ENCODE data around the gene PDIK1L. TPM values are rescaled to one million over a fixed set of nuclear protein-coding genes. Genes with fewer than 3 reads are reported as not detected.

Gene PDIK1L
- total RNA-seq: 3.6 and 6.1 TPM in 2 replicates

DNA sequence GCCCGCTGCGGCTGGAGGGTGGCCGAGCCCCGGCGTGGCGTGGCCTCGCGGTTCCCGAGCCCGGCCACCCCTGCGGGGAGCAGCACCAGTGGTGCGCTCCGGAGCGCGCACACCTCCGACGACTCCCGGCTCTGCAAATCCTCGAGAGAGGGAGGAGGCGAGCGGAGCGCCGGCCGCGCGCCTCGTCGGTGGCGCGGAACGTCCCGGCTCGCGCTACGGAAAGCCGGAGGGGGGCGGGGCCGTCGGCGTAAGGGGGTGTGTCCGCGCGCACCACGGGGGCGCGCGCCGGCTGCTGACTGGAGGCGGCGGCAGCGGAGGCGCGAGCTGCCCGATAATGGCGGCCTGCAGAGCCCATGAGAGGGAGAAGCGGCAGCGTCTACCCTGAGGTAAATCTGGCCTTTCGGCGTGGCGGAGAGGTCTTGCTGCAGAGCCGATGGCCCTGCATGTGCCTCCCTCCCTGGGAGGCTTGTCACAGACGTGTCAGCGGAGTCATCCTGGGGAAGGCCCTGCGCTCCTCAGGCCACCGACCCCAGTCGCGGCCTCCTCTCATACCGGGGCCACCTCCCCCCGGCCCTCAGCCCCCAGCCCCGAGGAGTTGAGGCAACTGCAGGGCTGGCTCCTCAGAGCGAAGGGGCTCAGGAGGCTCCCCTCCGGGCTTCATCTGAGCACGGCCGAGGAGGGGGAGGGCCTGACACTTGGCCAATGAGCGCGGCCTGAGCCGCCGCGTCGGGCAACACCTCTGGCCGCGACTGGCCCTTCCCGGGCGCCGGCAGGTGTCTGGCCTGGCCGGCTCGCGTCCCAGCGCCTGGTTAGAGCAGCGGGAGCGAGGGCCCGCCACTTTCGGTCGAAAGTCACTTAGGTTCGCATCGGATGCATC is at the start of gene PDIK1L:
PDIK1L (plus strand) TSS at position 295 of the 877 bp plus-strand sequence. CDS start 2,485 bp downstream, outside the sequence.

DNA sequence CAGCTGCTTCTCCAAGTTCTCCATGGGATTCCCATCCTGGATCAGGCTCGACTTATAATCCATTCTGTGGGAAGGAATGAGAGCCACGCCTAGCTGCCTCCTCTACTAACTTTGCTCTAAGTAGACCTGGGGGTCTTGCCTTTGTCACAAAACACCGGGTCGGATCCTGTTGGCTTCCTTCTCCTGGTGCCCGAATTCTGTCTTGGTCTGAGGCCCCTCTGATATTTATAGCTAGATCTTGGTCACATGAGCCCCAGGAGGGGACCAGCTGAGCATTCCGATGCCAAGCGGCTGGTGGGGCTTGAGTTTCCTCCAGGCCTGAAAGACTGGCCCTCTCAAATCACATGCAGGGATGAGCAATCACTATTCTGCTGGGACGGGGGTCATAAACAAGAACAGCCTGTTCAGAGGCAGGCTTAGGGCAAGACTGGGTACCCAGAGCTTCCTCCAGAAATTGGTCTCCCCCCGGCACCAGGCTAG is 44.2 kb upstream of the PDIK1L start, which contains the start of gene TRIM63:
TRIM63 (minus strand) TSS at position 199 of the 480 bp plus-strand sequence; CDS start at position 63, 136 bp downstream.

DNA sequence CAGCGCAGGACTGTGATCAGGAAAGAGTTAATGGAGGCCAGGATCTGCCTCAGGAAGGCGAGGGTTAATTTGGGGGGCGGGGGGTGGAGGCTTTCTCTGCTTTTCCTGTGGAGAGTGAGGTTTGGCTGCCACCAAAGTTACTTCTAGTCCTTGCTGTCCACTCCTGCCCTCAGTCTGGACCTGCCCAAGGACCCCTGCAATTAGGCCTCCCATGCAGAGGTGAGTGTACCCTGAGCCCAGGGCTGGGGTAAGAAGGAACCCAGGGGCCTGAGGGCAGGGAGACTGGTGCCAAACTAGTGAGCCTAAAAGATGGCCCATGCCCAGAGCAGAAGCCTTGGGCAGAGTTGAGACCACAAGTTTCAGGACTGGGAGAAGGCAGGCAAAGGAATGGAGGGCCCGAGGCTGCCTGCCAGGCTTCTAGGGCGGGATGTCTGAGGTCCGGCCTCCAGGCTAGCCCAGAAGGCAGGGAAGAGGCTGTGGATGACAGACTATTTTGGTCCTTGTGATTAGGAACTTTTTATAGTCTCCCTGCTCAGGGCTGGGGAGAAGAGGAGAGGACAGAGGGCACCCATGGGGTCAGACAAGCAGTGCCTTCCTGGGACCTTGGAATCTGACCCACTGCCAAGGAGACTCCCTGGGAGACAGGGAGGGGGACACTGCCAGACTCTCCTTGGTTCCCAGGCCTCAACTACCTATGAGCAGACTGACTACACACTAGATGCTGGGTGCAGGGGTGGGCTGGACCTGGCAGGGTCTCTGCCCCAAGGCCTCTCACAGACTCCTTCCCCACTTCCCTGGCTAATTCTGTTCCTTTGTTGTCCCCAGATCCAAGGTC is 47.5 kb downstream of the PDIK1L start, which contains the start of gene FAM110D:
FAM110D (plus strand) TSS at position 172 of the 835 bp plus-strand sequence. CDS start 2,213 bp downstream, outside the sequence.

DNA sequence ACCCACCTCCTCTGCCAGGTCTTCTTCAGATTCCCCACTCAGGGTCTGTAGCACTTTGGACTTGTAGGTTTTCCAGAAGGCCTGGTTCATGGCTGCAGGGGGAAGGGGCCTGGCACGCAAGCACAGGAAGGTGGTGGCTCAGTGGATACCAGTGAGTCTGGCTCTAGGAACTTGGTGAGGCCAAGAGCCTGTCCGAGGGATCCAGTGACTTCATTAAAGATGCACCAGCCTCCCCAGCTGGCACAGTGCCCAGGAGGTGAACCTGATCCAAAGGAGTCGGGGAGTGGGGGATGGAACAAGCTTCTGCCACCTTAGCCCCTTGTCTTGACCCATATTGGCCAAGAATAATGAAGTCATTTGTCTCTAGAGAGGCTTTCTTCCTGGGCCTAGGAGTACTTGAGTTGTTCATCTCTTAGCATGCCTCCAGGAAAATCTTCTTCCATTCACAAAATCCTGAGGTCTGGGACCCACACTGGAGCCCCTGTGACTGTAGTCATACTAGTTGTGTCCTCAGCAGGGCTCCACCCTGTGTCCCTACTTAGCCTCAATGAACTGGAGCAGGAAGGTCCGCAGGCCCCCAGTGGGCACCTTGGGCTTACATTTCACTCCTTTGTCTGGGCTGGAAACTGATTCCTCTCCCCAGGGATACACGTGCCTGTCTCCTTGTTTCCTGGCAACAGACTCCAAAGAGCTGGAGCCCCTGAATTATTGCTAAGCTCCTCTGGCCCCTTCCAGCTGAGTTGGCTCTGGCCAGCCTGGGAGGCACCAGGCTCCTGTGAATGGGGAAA is 57.0 kb downstream of the PDIK1L start, which contains the start of gene C1orf232:
C1orf232 (minus strand) TSS at position 554 of the 788 bp plus-strand sequence; CDS start at position 90, 464 bp downstream.

DNA sequence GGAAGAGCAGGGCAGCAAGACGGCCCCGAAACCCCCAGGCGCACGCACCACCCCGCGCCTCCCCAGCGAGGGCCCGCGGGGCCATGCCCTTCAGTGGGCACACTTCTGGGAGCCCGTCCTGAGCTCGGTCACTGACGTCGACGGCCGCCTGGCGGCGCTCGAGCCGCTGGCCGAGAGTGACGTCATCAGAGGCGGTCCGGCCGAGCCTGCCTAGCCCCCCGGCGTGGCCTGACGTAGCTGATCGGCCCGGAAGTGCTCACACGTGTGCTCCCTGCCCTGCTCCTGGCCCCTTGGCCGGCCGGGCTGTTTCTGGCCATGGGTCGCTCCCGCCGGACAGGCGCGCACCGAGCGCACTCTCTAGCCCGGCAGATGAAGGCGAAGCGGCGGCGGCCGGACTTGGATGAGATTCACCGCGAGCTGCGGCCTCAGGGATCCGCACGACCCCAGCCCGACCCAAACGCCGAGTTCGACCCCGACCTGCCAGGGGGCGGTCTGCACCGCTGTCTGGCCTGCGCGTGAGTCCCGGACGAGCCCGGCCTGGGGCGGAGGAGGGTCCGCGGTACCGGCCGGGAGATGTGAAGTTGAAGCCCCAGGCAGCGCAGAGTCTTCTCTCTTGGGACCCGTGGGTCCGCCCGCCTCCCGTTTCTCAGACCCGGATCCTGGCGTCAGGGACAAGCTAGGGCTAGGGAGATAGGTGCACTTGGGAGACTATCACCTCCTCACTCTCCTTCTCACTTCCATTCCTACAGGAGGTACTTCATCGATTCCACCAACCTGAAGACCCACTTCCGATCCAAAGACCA is 58.2 kb downstream of the PDIK1L start, which contains the start of gene ZNF593:
ZNF593 (plus strand) TSS at position 240 of the 803 bp plus-strand sequence; CDS start at position 316, 76 bp downstream.

DNA sequence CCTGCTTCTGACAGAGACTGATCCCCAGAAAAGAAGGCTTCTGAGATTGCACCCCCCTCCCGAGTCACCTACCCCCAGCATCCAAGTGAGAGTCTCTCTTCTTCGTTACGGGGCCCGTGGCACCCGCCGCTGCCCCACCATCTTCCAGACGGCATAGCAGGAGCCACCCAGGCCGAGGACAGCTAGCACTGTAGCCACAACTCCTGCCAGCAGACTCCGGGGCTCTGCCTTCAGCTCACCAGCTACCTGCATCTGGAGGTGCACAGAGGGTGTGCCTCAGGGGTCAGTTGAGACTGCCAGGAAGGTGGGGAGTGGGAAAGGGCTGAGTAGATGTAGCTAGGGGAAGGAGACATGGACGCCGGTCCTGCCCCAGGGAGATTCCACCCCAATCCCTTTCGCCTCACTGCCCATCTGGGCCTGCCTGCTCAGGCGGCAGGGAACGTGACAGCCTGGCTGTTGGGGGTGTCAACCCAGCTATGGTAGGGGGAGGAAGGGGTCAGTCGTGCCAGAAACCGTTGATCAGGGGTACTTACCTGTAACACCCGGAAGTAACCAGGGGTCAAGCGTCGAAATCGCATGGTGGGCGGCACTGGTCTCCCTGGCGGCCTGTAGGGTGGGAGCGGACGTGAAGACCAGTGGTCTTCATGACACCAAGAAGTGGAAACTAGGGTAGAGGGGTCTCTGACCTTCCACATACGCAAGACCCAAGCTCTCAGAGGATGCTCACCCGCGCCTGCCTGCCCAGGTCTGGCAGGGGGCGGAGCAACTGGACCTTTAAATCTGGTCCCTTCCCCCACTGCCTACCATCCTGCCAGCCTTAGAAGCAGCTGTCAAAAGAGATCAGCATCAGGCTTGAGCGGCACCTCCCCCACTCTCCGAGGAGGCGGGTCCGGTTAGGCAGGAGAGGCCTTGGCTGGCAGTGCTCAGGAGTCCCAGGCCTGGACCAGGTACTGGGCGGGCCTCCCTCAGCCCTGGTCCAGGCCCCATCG is 59.8 kb downstream of the PDIK1L start, which contains the start of gene ZNF593OS:
ZNF593OS (minus strand) TSS at position 749 of the 989 bp plus-strand sequence; CDS start at position 578, 171 bp downstream.

Other genes starting within 250 kb of the PDIK1L start
- 5.0 and 6.3 TPM in 2 replicates for gene PAQR7, start 236.1 kb upstream of the PDIK1L start, total RNA-seq
- 203 and 218 TPM in 2 replicates for gene STMN1, start 205.4 kb upstream of the PDIK1L start, total RNA-seq
- gene PAFAH2, start 113.8 kb upstream of the PDIK1L start, total RNA-seq: 6.6 and 7.6 TPM in 2 replicates
- gene EXTL1, start 90.0 kb upstream of the PDIK1L start, total RNA-seq: not detected in 2 replicates
- gene SLC30A2, start 65.7 kb upstream of the PDIK1L start, total RNA-seq: 0.15 TPM in 1 of 2 replicates, not detected in the other
- gene TRIM63, start 44.2 kb upstream of the PDIK1L start, total RNA-seq: not detected in 2 replicates
- gene FAM110D, start 47.3 kb downstream of the PDIK1L start, total RNA-seq: 3.7 and 4.7 TPM in 2 replicates
- not detected in 2 replicates for gene C1orf232, start 57.1 kb downstream of the PDIK1L start, total RNA-seq
- gene ZNF593, start 58.1 kb downstream of the PDIK1L start, total RNA-seq: 41.5 and 57.4 TPM in 2 replicates
- 0.33 TPM in 1 of 2 replicates, not detected in the other for gene ZNF593OS, start 60.0 kb downstream of the PDIK1L start, total RNA-seq
- not detected in 2 replicates for gene CNKSR1, start 65.7 kb downstream of the PDIK1L start, total RNA-seq
- not detected in 2 replicates for gene CATSPER4, start 78.8 kb downstream of the PDIK1L start, total RNA-seq
- 9.5 and 13.4 TPM in 2 replicates for gene CEP85, start 122.4 kb downstream of the PDIK1L start, total RNA-seq
- gene SH3BGRL3, start 168.3 kb downstream of the PDIK1L start, total RNA-seq: 232 and 233 TPM in 2 replicates
- gene UBXN11, start 194.8 kb downstream of the PDIK1L start, total RNA-seq: 1.9 TPM in 2 replicates
- not detected in 2 replicates for gene CD52, start 206.1 kb downstream of the PDIK1L start, total RNA-seq
- gene CRYBG2, start 242.3 kb downstream of the PDIK1L start, total RNA-seq: not detected in 2 replicates